Stimulated activated CD8-positive, alpha-beta memory T cell treated with anti-CD3 and anti-CD28 coated beads, Interleukin-4, amount 100 ng/mL, for 48 hours (primary cell): ENCODE results near the gene KCNG3.
"Not testable (repeated sequence)": the region's sequence is repeated elsewhere in the genome, so short reads cannot be mapped to it uniquely, and the experiment has no call there.

ENCODE experiments used
- DNase-seq: peaks from one replicate; pipeline ENCODE4 v3.0.0-alpha.2; 2020

The KCNG3 gene

DNA sequence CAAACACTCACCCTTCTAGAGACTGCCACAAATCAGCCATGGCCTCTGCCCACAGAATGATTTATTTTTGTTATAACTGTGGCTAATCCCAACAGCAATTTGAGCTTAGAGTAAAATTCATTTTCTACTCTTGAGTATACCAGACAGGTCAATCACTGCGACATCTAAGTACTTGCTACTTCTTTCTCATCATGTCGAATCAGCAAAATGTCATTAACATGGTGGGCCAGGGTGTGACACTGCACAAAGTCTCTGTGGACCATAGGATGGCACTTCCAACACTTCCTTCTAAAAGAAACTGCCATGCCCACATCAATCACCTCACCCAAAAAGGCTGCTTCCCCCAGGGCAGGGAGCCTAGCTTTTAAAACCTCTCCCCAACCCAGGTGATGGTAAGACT lies 64.4 kb downstream of the KCNG3 start:
- DNase-seq, result no peak

DNA sequence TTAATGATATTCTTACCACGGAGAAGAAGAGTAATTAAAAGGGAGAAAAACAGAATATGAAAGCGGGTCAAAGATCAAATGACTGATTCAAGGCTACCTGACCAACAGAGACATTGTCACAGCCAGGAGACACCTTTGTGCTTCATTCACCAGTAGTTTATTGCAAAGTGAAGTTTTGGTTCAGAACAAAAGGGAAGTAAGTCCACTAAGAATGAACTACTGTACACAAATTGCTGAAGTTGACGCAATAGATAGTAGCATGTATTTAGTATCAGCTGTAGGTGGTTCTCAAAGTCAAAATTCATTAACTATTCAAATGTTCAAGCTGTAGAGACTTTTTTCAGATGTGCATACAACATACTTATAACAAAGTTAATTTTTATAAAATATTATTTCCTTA lies 68.1 kb downstream of the KCNG3 start:
- no peak for DNase-seq

DNA sequence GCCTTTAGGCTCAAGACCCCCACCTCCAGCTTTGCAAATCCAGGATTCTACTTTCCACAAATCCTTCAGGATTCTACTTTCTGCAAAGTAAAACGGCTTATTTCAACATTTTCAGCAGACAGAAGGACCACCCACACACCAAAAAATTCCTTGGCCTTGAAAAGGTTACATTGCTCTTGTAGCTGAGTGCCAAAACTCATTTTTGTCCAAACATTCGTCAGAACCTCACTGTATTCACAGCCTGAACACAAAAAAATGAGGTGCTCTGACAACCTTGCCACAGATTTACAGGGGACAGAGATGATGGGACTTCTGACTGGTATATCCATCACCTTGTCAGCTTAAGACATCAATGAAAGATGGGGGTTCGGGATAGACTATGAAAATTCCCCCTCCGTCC lies 69.7 kb downstream of the KCNG3 start:
- DNase-seq, result no peak

DNA sequence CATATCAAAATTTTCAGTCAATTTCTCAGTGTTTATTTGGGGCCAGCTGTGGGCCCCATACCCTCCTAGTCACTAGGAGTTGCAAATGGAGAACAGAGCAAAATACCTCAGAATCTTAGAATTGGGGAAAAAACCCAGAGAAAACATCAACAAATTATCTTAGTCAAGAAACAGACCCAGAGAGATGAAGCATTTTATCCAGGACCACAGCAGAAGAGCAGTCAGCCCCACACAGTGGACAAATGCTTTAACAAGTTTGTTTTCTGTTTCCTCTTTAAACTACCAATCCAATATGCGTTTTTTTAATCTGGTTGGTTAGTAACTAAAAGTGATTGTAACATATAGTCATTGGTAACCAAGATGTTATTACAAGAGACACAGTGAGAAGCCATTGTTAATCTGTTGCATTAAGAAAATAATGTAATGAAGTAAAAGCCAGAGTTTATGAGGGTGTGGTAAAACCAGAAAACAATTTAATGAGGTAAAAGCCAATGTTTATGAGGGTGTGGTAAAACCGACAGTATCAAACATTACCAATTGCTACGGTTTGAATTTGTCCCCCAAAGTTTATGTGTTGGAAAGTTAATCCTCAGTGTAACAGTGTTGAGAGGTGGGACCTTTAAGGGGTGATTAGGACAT lies 72.1 kb downstream of the KCNG3 start:
- DNase-seq, result no peak

DNA sequence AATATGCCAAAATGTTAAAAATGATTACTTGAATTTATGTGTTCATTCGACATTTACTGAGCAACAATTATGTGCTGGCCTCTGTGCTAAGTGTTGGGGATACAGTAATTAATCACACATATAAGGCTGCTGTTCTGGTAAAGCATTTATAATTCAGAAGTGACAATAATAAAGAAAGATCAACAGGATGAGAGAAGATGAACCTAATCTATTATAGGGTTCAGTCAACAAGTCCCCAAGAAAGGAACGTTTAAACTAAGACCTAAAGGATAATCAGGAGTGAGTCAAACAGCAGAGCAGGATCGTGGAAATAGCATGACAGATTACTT lies 72.7 kb downstream of the KCNG3 start:
- DNase-seq, result no peak

DNA sequence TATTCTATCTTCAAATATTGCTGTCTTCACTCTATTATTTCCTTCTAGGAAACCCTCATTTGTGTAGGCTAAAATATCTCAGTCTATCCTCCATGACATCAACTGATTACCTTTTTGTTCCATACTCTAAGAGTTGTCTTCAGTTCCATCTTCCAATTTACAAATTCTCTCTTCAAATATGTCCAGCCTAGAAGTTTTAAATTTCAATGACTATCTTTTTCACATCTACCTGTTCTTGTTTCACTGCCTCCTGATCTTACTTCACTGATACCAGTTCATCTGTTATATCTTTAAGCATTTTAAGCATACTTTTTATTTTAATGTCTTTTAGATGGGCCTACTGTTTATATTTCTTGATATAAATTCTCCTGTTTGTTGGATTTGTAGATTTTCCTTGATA lies 79.1 kb downstream of the KCNG3 start:
- no peak for DNase-seq

DNA sequence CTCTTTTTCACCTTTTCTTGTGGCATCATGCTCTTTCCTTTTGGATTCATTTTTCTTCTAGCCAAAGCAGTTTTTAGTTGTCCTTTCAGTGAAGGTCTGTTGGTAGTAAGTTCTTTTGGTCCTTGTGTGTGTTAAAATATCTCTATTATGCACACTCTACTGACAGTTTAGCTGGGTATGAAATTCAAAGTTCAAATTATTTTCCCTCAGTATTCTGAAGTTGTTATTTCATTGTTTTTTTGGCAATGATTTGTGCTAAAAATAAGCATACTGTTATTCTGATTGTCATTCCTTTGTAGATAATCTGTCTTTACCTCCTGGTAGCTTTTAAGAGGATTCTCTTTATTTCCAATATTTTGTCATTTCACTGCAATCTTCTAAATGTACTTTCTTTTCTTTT lies 79.6 kb downstream of the KCNG3 start:
- no peak for DNase-seq

DNA sequence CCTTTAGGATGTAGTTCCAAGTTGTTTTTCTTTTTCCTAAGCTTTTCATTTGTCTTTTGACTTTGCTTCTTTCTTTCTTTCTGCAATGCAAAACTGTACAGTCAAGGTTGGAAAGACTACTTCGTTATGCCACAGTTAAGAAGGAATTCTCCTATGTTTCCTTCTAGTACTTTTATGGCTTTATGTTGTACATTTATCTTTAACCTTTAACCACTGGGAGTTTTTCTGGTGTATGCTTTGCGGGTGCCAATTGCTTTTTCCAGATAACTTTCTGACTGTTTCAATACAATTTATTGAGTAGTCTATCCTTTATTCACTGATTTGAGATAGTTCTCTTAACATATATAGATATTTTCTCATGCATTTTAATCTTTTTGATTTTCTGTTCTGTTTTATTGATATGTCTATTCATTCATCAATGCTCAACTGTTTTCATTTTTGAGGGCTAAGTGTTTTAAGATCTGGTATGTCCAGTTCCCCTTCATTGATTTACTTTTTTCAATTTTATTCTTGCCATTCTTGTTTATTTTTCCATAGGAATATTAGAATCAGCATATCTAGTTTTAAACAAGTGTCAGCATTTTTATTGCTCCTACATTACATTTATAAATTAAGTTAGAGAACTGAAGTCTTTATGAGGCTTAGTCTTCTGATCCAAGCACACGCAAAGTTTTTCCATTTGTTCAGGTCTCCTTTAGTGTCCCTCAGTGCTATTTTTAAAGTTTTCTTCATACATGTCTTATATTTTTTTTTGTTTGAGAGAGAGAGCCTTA lies 82.9 kb downstream of the KCNG3 start:
- DNase-seq, result no peak

DNA sequence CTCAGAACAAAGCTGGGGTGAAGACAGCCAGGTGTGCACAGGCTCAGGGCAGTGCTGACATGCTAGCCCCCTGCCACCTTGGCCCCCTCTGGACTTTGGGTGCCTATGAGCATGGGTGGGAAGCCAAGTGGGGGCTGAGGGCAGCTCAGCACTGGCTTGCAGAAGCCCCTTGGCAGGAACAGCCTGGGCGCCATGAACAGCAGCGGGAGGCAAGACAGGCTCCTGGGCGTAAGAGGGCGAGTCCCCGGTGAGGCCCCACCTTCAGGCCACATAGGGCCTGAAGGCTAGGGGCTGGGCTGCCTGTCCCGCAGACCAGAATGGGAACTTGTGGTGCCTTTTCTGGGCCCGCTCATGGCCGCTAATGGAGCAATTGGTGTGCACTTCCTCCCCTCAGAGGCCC lies 85.8 kb downstream of the KCNG3 start:
- no peak for DNase-seq

DNA sequence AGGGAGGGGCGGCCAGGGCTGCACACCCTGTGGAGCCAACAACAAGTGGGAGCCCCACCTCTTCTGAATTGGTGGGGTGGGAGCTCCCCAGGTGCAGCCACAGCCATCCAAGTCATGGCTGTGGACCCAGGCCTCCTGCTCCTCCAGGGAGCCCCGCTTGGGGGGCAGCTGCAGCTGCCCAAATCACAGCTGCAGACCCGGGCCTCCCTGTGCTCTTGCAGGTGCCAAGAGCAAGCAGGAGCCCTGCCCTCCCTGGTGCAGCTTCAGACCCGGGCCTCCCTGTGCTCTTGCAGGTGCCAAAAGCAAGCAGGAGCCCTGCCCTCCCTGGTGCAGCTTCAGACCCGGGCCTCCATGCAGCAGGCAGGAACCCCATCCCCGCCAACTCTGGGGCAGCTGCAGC lies 86.3 kb downstream of the KCNG3 start:
- no peak for DNase-seq

DNA sequence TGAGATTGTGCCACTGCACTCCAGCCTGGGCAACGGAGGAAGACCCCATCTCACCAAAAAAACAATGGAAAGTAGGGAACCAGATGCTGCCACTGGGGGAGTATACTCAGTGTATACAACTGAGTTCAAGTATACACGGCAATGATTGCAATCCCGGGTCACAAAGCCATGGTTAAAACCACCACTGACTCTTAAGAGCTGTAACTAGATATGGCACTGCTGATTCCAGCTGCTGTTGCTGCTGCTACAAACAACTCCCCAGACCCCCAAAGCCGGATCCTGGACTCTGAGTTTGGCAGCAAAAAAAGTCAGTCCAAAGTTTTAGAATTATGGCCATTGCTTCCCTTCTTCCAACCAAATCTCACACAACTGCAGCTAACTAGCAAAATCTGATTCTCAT lies 89.1 kb downstream of the KCNG3 start:
- DNase-seq, result no peak

DNA sequence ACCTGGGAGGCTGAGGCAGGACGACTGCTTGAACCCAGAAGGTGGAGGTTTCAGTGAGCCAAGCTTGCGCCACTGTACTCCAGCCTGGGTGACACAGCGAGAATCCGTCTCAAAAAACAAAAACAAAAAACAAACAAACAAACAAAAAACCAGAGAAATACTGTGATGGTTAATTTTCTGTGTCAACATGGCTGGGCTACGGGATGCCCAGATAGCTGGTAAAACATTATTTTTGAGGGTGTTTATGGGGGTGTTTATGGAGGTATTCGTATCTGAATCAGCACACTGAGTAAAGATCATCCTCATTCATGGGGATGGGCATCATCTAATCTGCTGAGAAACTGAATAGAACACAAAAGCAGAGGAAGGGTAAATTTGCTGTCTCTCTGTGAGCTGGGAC lies 92.0 kb downstream of the KCNG3 start:
- no peak for DNase-seq

DNA sequence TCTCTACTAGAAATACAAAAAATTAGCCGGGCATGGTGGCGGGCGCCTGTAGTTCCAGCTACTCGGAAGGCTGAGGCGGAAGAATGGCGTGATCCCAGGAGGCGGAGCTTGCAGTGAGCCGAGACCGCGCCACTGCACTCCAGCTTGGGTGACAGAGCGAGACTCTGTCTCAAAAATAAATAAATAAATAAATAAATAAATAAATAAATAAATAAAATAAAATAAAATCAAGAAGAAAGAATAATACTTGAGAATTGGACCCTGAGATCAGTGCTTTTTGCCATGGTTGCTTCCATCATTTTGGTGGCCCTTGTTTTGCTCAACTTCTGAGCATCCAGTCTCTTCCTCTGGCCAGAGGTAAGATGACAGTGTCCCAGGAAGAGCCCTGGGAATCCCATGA lies 95.7 kb downstream of the KCNG3 start:
- DNase-seq, result not testable (repeated sequence)

DNA sequence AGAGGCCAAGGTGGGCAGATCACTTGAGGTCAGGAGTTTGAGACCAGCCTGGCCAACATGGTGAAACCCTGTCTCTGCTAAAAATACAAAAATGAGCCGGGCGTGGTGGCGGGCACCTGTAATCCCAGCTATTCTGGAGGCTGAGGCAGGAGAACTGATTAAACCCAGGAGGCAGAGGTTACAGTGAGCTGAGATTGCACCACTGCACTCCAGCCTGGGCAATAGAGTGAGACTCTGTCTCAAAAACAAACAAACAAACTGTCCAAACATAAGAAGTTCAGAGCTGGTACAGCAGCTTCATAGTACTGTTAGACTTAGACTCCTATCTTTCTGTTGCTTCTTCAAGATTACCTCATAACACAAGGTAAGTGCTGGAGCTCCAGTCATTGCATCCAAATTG lies 100.5 kb downstream of the KCNG3 start:
- not testable (repeated sequence) for DNase-seq

DNA sequence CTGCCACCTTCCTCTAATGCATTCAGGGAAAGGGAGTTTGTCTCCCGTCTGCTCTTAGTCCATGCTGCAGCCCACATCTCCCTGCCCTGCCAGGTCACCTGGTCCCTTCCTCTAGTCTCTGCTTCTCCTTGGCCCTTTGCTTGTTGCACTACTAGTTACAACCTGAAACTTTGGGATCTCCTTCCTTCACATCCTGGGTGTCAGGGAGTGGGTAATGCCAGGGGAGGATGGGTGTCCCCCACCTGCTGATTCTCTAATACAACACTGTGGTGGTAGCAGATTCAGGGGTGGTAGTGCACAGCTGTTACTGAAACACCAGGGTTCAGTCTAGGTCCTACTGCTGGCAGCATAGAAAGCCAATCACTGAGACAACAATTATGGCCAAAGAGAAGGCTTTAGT lies 101.6 kb downstream of the KCNG3 start:
- no peak for DNase-seq
